Activated CD8-positive, alpha-beta memory T cell treated with anti-CD3 and anti-CD28 coated beads for 4 hours (primary cell): ENCODE measurements around the gene MAGEA4.
"Not testable (repeated sequence)": the region's sequence is repeated elsewhere in the genome, so short reads cannot be mapped to it uniquely, and the experiment has no call there.

Experiments
- DNase-seq, 2 donors: peaks; one replicate each; pipeline ENCODE4 v3.0.0-alpha.2; 2020; ENCODE audit warnings: low read depth in 2 of 2

Gene MAGEA4, protein sequence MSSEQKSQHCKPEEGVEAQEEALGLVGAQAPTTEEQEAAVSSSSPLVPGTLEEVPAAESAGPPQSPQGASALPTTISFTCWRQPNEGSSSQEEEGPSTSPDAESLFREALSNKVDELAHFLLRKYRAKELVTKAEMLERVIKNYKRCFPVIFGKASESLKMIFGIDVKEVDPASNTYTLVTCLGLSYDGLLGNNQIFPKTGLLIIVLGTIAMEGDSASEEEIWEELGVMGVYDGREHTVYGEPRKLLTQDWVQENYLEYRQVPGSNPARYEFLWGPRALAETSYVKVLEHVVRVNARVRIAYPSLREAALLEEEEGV

GRCh38 chrX:151912780-151913179 lies at the start of gene MAGEA4:
MAGEA4 (plus strand) TSS chrX:151912889; CDS start chrX:151923665, 10,776 bp downstream.
- no peak for DNase-seq

DNA sequence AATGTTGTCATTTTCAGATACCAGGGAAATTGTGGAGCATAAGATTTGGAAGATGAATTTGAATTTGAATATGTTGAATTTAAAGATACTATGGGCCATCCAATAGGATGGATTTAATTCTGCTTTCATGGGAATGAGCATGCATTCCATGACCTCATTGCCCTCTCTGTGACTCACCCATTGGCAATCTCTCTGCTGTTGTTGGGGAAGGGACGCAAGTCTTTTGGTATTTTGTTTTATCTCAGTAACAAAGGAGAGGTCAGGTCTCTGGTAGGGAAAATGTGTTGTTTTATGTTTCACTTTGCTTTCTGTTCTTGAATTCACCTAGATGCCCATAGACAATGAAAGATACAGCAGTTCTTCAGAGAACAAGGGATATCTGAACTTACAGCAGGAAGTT lies 42.1 kb upstream of the MAGEA4 start:
- DNase-seq: no peak

DNA sequence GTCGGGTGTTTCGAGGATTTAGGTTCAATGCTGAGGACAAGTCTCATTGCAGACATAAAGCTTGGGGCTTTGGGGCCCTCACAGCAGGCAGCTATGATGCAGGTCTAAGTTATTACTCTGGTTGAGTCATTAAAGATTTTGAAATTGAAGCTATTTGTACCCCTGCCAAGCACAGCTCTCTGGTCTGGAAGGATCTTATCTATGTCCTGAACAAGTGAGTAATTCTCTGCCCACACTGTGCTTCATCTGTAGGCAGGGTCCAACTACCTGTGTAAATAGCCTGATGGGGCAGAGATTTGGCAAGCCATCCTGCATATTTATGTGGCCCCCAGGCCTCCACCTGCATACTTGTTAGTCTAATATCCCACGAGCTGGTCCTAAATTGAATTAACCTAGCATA lies 41.4 kb upstream of the MAGEA4 start:
- no peak for DNase-seq

GRCh38 chrX:151873096-151873495 lies 39.6 kb upstream of the MAGEA4 start:
- no peak for DNase-seq

DNA sequence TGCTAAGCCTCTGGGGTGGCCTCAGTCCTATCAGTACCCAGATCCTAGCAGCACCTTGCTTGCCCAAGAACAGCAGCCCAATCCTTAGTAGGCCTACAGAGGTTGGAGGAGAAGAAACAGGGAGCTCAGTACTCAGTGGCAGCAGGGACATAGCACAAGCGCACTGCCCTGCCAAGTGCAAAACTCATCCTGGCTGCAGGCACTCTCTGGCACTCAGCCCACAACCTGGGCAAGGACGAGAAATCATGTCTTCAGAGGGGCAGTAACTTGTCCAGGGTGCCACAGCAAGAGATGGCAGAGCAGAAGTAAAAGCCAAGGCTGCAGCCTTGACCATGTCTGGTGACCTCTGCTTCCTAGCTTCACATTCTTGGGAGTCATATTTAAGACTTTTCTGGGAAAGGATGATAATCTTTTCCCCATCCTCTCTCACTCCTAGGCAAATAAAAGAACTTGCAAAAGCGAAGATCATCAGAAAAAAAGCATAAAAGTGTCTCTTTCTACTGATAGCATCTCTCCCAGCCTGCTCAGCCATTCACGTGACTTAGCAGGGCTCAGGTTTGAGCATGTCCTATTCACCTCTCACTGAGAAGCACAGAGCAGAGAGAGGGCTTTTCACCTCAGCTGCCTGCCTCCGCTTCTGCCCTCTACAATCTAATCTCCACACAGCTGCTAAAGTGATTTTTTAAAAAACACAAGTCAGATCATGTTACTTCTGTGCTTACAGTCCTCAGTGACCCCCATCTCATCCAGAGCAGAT lies 37.2 kb upstream of the MAGEA4 start:
- no peak for DNase-seq

DNA sequence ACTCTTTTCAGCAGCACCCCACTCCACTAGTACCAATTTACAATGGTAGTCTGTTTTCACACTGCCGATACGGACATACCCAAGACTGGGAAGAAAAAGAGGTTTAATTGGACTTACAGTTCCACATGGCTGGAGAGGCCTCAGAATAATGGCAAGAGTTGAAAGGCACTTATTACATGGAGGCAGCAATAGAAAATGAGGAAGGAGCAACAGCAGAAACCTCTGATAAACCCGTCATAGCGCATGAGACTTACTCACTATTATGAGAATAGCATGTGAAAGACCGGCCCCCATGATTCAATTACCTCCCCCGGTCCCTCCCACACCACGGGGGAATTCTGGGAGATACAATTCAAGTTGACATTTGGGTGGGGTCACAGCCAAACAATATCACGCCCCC lies 34.1 kb upstream of the MAGEA4 start:
- no peak for DNase-seq

- no peak for DNase-seq
Measured at GRCh38 chrX:151879856-151880255, 32.8 kb upstream of the MAGEA4 start.

GRCh38 chrX:151880895-151881294 lies 31.8 kb upstream of the MAGEA4 start:
- DNase-seq: no peak

DNA sequence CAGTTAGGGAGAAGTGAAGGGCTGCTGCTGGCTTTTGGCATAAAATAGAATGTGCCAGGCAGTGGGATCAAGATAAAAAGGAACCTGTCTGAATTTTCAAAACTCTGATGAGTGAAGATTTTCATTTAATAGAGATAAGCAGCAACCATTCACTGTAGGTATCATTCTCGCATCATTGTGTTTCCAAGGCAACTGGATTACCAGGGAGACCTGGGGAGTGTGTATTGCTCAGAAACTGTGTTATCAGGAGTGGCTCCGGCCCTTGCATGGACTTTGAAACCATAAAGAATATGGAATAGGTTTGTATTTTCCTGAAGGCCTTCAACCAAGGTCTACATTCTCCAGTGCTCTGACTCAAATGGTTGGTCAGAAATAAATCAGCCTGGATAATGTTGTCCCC lies 23.3 kb upstream of the MAGEA4 start:
- DNase-seq: no peak

DNA sequence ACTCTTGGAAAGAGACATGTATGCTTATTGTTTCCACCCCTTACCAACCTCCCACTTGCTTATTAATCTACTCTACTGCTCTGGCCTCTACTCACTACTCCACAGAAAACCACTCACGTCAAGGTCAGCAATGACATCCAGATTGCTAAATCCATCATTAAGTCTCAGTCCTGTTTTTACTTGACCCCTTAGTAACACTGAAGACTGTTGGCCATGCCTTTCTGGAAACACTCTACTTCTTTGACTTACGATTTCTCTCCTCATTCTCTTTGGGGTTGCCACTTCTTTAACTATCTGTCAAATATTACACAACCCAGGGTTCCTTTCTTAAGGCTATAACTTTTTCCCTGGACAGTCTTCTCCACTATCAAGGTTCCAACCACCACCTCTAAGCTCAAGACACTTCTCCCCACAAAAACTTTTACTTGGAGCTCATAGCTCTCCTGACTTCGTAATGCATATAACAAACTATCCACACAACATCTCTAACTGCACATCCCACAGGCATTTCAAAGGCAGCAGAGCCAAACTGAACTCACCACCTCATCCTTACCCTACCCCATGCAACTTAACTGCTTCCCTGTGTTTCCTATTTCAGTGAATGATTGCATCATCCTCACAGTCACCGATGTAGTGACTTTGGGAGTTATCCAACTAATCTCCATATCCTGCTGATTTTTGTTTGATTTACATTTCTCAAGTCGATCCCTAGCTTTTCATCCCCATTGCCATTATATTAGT lies 15.8 kb upstream of the MAGEA4 start:
- no peak for DNase-seq

DNA sequence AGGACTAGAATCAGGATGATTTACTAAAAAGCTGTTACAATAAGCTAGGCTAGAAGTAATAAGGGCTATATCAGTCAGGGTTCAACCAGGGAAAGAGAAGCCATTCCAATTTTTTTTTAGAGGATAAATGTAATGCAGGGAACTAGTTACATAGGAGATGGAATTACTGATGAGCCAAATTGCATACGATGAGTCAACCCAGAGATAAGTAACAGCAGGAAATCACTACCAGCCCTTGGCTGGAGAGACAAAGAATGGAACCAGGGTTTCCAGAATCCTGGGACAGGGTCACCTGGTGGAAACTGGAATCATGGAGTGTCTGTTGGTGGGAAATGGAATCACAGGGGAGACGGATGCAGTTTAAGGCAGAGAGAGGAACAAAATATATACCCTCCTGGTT lies 13.1 kb upstream of the MAGEA4 start:
- DNase-seq: no peak

GRCh38 chrX:151901826-151902225 lies 10.9 kb upstream of the MAGEA4 start:
- no peak for DNase-seq

DNA sequence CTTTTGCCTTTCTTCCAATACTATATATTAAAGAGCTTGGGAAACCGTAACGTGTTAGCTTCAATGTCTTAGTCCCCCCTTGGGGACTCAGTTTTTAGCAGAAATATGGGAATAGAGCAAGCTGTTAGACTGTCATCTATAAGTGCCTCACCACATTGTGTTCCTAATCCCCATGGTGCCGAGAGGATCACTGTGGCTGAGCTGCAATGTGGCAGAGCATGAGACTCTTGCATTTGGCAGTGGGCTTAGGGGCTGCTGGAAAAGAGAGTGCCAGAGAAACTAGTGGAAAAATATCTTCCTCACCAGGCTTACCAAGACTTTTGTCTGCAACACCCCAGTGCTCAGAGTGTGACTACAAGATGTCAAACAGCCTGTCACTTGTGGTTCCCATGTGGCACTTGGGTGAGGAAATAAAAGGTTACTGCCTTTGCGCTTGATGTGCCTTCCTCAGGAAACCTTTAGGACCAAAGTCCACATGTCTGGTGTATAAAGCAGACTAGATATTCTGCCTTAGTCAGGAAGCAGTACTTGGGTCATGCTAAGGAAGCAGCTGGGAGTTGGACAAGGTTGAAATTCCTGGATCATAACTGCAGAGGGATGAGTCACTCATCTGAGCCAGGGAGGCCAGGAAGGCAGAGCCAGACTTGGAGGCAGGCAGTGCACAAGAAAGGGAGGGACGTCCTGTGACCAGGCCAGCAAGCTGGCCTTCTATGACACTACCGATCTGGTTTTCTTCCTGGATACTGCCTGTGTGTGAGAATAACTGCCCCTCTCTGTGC lies 9.7 kb upstream of the MAGEA4 start:
- no peak for DNase-seq

DNA sequence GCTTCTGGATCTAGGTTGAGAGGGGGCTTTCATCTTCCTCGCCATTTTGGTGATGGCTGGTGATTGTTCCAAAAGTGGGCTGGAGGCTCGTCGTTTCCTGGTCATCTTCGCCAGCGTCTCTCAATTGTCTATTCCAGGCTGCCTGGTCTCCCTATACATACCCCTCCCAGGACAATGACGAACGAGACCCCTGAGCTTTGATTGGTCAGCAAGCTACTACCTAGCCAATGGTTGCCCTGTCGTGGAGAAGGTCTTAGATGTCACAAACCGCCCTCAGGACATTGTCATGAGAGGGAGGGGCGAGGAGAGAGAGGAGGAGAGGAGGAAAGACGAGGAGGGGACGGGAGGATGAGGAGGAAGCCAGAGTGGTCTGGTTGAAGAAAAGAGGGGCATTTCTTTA lies 7.7 kb upstream of the MAGEA4 start:
- no peak for DNase-seq

- no peak for DNase-seq
Measured at GRCh38 chrX:151912221-151912620, 468 bp upstream of the MAGEA4 start.

- DNase-seq: not testable (repeated sequence)
Measured at GRCh38 chrX:151918736-151919135, 6.0 kb downstream of the MAGEA4 start.

DNA sequence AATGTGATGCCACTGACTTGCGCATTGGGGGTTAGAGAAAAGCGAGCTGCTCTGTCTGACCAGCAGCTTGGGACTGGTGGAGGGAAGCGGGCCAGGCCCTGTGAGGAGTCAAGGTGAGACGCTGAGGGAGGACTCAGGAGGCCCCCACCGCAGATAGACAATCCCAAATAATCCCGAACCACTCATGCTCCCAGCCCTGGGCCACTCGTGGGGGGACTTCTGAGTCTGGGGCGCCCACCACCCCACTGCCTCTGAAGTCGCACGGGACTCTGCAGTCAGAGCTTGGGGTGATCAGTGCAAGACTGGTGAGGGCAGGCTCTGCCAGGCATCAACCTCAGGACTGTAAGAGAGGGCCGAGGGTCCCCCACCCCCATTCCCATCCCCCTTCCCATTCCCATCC lies 6.9 kb downstream of the MAGEA4 start:
- DNase-seq: no peak

DNA sequence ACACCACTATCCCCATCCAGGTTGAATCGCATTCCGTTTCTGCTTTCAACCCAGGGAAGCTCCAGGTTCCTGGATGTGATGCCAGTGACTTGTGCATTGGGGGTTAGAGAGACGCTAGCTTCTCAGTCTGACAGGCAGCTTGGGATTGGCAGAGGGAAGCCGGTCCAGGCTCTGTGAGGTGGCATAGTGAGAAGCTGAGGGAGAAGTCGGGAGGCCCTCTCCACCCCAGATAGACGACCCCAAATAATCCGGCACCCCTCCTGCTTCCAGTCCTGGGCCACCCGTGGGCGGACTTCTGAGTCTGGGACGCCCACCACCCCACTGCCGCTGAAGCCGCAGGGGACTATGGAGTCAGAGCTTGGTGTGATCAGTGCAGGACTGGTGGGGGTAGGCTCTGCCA lies 7.4 kb downstream of the MAGEA4 start:
- no peak for DNase-seq

DNA sequence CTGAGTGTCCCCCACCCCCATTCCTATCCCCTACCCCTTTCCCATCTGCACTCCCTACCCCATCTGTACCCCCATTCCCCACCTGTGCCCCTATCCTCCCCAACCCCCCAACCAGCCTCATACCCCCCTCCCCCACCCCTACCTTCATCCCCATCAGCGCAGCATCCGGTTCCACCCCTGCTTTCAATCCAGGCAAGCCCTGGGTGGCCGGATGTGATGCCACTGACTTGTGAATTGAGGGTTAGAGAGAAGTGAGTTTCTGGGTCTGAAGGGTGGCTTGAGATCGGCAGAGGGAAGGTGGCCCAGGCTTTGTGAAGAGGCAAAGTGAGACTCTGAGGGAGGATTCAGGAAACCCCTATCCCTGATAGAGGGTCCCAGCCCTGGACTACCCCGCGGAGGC lies 7.8 kb downstream of the MAGEA4 start:
- no peak for DNase-seq

DNA sequence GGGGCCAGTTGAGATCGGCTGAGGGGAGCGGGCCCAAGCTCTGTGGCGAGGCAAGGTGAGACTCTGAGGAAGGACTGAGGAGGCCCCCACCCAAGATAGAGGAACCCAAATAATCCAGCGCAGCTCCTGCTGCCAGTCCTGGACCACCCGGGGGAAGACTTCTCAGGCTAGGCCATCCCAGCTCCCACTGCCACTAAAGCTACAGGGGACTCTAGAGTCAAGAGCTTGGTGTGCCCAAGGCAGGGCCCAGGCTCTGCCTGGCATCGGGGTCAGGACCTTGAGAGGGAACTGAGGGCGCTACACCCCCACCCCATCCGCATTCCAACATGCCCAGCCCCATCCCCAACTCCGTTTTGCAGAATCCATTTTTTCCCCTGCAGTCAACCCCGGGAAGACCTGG lies 8.6 kb downstream of the MAGEA4 start:
- no peak for DNase-seq

GRCh38 chrX:151921866-151922265 lies 9.2 kb downstream of the MAGEA4 start:
- no peak for DNase-seq

GRCh38 chrX:151922692-151923091 lies 10.0 kb downstream of the MAGEA4 start:
- DNase-seq: no peak
